Activated B cell treated with CpG ODN at 0.5 μM for 24 hours (primary cell): ENCODE measurements around the gene FKRP. TPM values are rescaled to one million over a fixed set of nuclear protein-coding genes. Genes with fewer than 3 reads are reported as not detected.

ENCODE experiments used
- ATAC-seq: fragments of 200-7000 bp; cut with Tn5 transposase; one replicate; pipeline ENCODE4 v1.10.0; 2021; ENCODE audit warnings: low read depth, mild to moderate bottlenecking, moderate library complexity
- CTCF ChIA-PET: fragments of 350-600 bp; sonication (Branson Sonifier 250); formaldehyde crosslinking; loops from one replicate; lab custom pipeline; 2021; ENCODE audit warnings: antibody characterized with exemption; lab: Charles Lee
- POLR2A ChIA-PET: fragments of 350-600 bp; sonication (Branson Sonifier 250); formaldehyde crosslinking; loops from one replicate; lab custom pipeline; 2021; ENCODE audit warnings: antibody characterized with exemption; lab: Charles Lee
- DNase-seq: peaks from one replicate; pipeline ENCODE4 v3.0.0; 2022
- H3K27ac Mint-ChIP-seq: one replicate; pipeline ENCODE4 v1.8.0; 2020; ENCODE audit warnings: mixed read lengths
- H3K27me3 Mint-ChIP-seq: one replicate; pipeline ENCODE4 v1.8.0; 2021; ENCODE audit warnings: mixed read lengths
- H3K36me3 Mint-ChIP-seq: one replicate; pipeline ENCODE4 v1.8.0; 2021; ENCODE audit warnings: low read depth, mixed read lengths
- H3K4me1 Mint-ChIP-seq: one replicate; pipeline ENCODE4 v1.8.0; 2021; ENCODE audit warnings: mixed read lengths
- H3K4me3 Mint-ChIP-seq: one replicate; pipeline ENCODE4 v1.8.0; 2020; ENCODE audit warnings: mild to moderate bottlenecking, mixed read lengths
- H3K9me3 Mint-ChIP-seq: one replicate; pipeline ENCODE4 v1.8.0; 2020; ENCODE audit warnings: mixed read lengths
- CTCF ChIP-seq: fragments of 200-600 bp; IDR thresholded peaks from one replicate; pipeline ENCODE4 v1.8.0; 2022; ENCODE audit warnings: antibody characterized with exemption, mild to moderate bottlenecking
- intact Hi-C: fragments of 100-400 bp; cut with micrococcal nuclease; formaldehyde crosslinking; loops from one replicate; pipeline ENCODE4 v1.15.1; 2024
- total RNA-seq: library from RNA; stranded (reverse); gene quantifications from 2 replicates; pipeline ENCODE4 v1.2.3, GENCODE V29; 2022

The FKRP gene
- total RNA-seq, 1 donor from 2014 or later = 35.8 TPM

GRCh38 chr19:46782355-46783019 lies 36.6 kb downstream of the FKRP start:
- intact Hi-C loops = loop anchor here (10.0 kb wide), 1 partner anchor 442 kb away; no protein-coding TSS in a partner anchor
- Mint-ChIP-seq H3K4me3 (no peak overlapping the region), H3K36me3 (peaks cover 69% of the 10 kb centered on the region), H3K27ac (peak overlapping the region; percentile 53), H3K9me3 (no peaks in the 10 kb centered on the region), H3K4me1 (peaks cover 45% of the 10 kb centered on the region), H3K27me3 (no peaks in the 10 kb centered on the region)
- TF ChIP-seq CTCF = no peak
- ATAC-seq (no peak), DNase-seq (no peak)
- CTCF ChIA-PET = no interaction called here
- POLR2A ChIA-PET = interaction anchor here (0.6 kb wide), 1 partner anchor 42 kb away, joined by 5 read pairs; no protein-coding TSS in a partner anchor

- no peaks in the 10 kb centered on the region for H3K9me3 Mint-ChIP-seq
- ATAC-seq (no peak), DNase-seq (no peak)
- peaks cover 45% of the 10 kb centered on the region for H3K4me1 Mint-ChIP-seq
- peak overlapping the region; percentile 95 for H3K27ac Mint-ChIP-seq
- POLR2A ChIA-PET = interaction anchor here (0.6 to 5.8 kb wide), 4 partner anchors 30 to 57 kb away, joined by 3 to 242 read pairs (median 8); no protein-coding TSS in a partner anchor
- no peaks in the 10 kb centered on the region for H3K27me3 Mint-ChIP-seq
- intact Hi-C loops = loop anchor here (10.0 kb wide), 1 partner anchor 441 kb away; no protein-coding TSS in a partner anchor
- TF ChIP-seq CTCF = no peak
- peaks cover 61% of the 10 kb centered on the region for H3K36me3 Mint-ChIP-seq
- CTCF ChIA-PET = interaction anchor here (1.8 to 2.1 kb wide), 2 partner anchors 30 to 57 kb away, joined by 9 to 10 read pairs; no protein-coding TSS in a partner anchor
- H3K4me3 Mint-ChIP-seq = peak overlapping the region; percentile 95
Observed at GRCh38 chr19:46783670-46784069, 37.8 kb downstream of the FKRP start.

GRCh38 chr19:46784262-46785053 lies 38.6 kb downstream of the FKRP start:
- ATAC-seq (peak; percentile 11), DNase-seq (peak; percentile 35)
- Mint-ChIP-seq H3K4me1 (peaks cover 46% of the 10 kb centered on the region), H3K9me3 (no peaks in the 10 kb centered on the region), H3K36me3 (peaks cover 55% of the 10 kb centered on the region), H3K4me3 (peak overlapping the region; percentile 95), H3K27ac (peak overlapping the region; percentile 95), H3K27me3 (no peaks in the 10 kb centered on the region)
- no peak for TF ChIP-seq CTCF
- POLR2A ChIA-PET = interaction anchor here (0.5 to 5.8 kb wide), 9 partner anchors 31 to 184 kb away, joined by 3 to 242 read pairs (median 3); partner anchors contain the start of genes CALM3 and DACT3
- CTCF ChIA-PET = interaction anchor here (0.9 to 2.1 kb wide), 6 partner anchors 8 to 56 kb away, joined by 3 to 10 read pairs (median 4); no protein-coding TSS in a partner anchor
- intact Hi-C loops = loop anchor here (5.0 to 10.0 kb wide), 3 partner anchors 37 to 440 kb away; partner anchors contain the start of genes FKRP, STRN4 and ZC3H4

GRCh38 chr19:46785054-46785979 lies 39.5 kb downstream of the FKRP start:
- POLR2A ChIA-PET = interaction anchor here (0.5 to 5.8 kb wide), 15 partner anchors 8 to 471 kb away, joined by 3 to 242 read pairs (median 4); partner anchors contain the start of genes CALM3, CCDC9, DACT3 and PRKD2

More at GRCh38 chr19:46785054-46785979, 39.5 kb downstream of the FKRP start:
- Mint-ChIP-seq H3K36me3 (peaks cover 50% of the 10 kb centered on the region), H3K27ac (peak overlapping the region; percentile 95), H3K9me3 (no peaks in the 10 kb centered on the region), H3K27me3 (no peaks in the 10 kb centered on the region), H3K4me3 (peak overlapping the region; percentile 95), H3K4me1 (peaks cover 46% of the 10 kb centered on the region)
- CTCF ChIA-PET = interaction anchor here (0.9 to 3.3 kb wide), 8 partner anchors 9 to 55 kb away, joined by 3 to 11 read pairs (median 5); no protein-coding TSS in a partner anchor
- intact Hi-C loops = loop anchor here (5.0 to 10.0 kb wide), 3 partner anchors 38 to 439 kb away; partner anchors contain the start of genes FKRP, STRN4 and ZC3H4
- DNase-seq (no peak), ATAC-seq (no peak)
- no peak for TF ChIP-seq CTCF
